Cardiac muscle cell (in vitro differentiated cells and primary cell): Measurements from ENCODE around the gene COG5. TPM values are rescaled to one million over a fixed set of nuclear protein-coding genes. Genes with fewer than 3 reads are reported as not detected.

Experiments used
- DNase-seq, 2 donors: peaks; one replicate each; pipeline versions ENCODE4 v3.0.0 to v3.0.0-alpha.2; 2010 to 2017; ENCODE audit warnings: low read depth in 1 of 2, low spot score in 1 of 2
- H3K27ac ChIP-seq: fragments of 200-600 bp; sonication (generic); 2 replicates; pipeline ENCODE4 v1.5.1; 2016
- H3K27me3 ChIP-seq: fragments of 200-600 bp; sonication (generic); 2 replicates; pipeline ENCODE4 v1.6.0; 2016; ENCODE audit warnings: control low read depth
- H3K36me3 ChIP-seq: fragments of 200-600 bp; sonication (generic); 2 replicates; pipeline ENCODE4 v1.5.1; 2016; ENCODE audit warnings: control low read depth
- H3K4me1 ChIP-seq: fragments of 200-600 bp; sonication (generic); 2 replicates; pipeline ENCODE4 v1.8.1; 2017; ENCODE audit warnings: low read depth, mild to moderate bottlenecking, mixed run types
- H3K4me3 ChIP-seq: fragments of 200-600 bp; sonication (generic); 2 replicates; pipeline ENCODE4 v1.5.1; 2016; ENCODE audit warnings: mild to moderate bottlenecking
- H3K9me3 ChIP-seq: fragments of 200-600 bp; sonication (generic); 2 replicates; pipeline ENCODE4 v1.5.1; 2017; ENCODE audit warnings: low read depth, mild to moderate bottlenecking, control low read depth
- CTCF ChIP-seq: IDR thresholded peaks from 2 replicates; pipeline ENCODE4 v1.5.1; 2012; ENCODE audit warnings: low read depth, mild to moderate bottlenecking, low read length
- polyA plus RNA-seq: library from polyadenylated mRNA; unstranded; fragments of >200 nt; fragmentation: Nextera tagmentation; extraction: Ambion mirVana; gene quantifications from 2 replicates; pipeline ENCODE4 v1.2.1, GENCODE V29; 2016
- total RNA-seq: library from RNA; depleted of rRNA; stranded (reverse); fragments of >200 nt; gene quantifications from 2 replicates; pipeline ENCODE4 v1.2.3, GENCODE V29; 2016

Gene COG5
- total and polyA plus RNA-seq, 2 experiments from 2014 or later = 20.4 to 63.1 TPM

DNA sequence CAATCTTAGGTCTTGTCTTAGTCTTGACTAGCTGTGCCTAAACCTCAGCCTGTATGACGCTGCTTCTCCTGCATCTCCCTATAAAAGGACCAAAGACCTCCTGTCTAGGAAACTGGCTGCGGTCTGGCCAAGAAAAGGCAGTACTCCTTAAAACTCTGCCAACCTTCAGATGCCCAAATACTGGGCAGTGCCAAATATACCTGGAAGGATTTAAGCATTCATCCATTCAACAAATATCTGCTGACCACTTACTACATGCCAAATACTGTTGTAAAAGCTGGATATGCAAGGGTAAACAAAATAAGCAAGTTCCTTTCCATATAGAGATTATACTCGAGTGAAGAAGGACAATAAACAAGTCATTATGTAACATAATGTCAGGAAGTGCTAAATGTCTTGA lies 259.1 kb downstream of the COG5 start:
- no peaks in the 10 kb centered on the region for H3K27me3 ChIP-seq
- no peaks in the 10 kb centered on the region for H3K36me3 ChIP-seq
- no peak overlapping the region for H3K27ac ChIP-seq
- DNase-seq = no peak
- H3K4me1 ChIP-seq = no peaks in the 10 kb centered on the region
- H3K9me3 ChIP-seq = no peaks in the 10 kb centered on the region
- H3K4me3 ChIP-seq = no peak overlapping the region
- TF ChIP-seq CTCF = no peak

GRCh38 chr7:107304063-107304462 lies 259.7 kb downstream of the COG5 start:
- no peak overlapping the region for H3K27ac ChIP-seq
- no peaks in the 10 kb centered on the region for H3K27me3 ChIP-seq
- H3K4me1 ChIP-seq = no peaks in the 10 kb centered on the region
- DNase-seq = no peak
- no peaks in the 10 kb centered on the region for H3K36me3 ChIP-seq
- H3K9me3 ChIP-seq = no peaks in the 10 kb centered on the region
- H3K4me3 ChIP-seq = no peak overlapping the region
- TF ChIP-seq CTCF = no peak

DNA sequence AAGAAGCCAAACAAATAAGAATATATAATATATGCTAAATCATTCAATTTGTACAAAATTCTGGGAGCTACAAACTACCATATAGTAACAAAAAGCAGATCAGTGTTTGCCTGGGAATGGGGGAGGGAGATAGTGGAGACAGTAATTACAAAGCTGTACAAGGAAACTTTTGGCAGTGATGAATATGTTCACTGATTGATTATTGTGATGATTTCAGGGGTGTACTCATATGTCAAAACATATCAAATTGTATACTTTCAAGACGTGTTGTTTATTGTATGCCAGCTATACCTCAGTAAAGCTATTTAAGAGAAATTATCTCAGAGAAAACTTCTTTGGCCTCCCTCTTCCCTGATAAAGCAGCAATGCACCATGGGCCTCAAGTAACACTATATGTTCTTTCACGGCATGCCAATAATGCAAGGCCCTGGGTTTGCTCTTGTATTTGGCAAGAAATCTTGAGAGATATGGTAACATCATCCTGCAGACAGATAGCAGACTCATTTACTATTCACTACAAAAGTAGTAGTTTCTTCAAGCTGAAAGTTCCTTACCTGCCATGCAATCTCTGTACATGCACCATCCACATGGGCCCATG lies 261.4 kb downstream of the COG5 start:
- Histone ChIP-seq H3K27me3 (no peaks in the 10 kb centered on the region), H3K9me3 (no peaks in the 10 kb centered on the region), H3K36me3 (no peaks in the 10 kb centered on the region), H3K4me1 (no peaks in the 10 kb centered on the region), H3K4me3 (no peak overlapping the region), H3K27ac (no peak overlapping the region)
- no peak for TF ChIP-seq CTCF
- DNase-seq = no peak

- no peaks in the 10 kb centered on the region for H3K9me3 ChIP-seq
- no peak overlapping the region for H3K4me3 ChIP-seq
- no peaks in the 10 kb centered on the region for H3K27me3 ChIP-seq
- no peak for TF ChIP-seq CTCF
- no peaks in the 10 kb centered on the region for H3K36me3 ChIP-seq
- no peak for DNase-seq
- H3K27ac ChIP-seq = no peak overlapping the region
- no peaks in the 10 kb centered on the region for H3K4me1 ChIP-seq
Measured at GRCh38 chr7:107294182-107294581, 269.5 kb downstream of the COG5 start.

DNA sequence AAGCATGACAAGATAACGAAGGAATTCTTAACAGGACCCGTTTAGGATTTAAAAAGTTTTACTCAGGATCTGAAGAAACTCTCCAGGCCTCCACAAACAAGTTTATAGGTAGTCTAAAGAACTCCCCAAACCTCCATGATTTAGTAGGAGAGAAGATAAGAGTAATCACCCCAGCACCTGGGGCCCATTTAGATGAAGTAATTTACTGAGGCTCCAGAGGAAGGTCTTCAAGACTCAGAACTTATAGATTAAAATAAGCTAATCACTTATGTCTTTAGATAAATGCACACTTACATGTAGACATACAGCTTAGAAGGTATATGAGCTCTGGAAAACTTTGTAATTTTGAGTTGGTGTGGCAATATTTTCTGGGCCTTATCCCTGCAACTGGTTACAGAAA lies 271.1 kb downstream of the COG5 start:
- H3K36me3 ChIP-seq = no peaks in the 10 kb centered on the region
- DNase-seq = no peak
- H3K27ac ChIP-seq = no peak overlapping the region

More for the DNA sequence above, 271.1 kb downstream of the COG5 start:
- no peak for TF ChIP-seq CTCF
- Histone ChIP-seq H3K27me3 (no peaks in the 10 kb centered on the region), H3K9me3 (no peaks in the 10 kb centered on the region), H3K4me3 (no peak overlapping the region), H3K4me1 (no peaks in the 10 kb centered on the region)
